Measurements from ENCODE around the gene KDM4C.

Gene KDM4C

DNA sequence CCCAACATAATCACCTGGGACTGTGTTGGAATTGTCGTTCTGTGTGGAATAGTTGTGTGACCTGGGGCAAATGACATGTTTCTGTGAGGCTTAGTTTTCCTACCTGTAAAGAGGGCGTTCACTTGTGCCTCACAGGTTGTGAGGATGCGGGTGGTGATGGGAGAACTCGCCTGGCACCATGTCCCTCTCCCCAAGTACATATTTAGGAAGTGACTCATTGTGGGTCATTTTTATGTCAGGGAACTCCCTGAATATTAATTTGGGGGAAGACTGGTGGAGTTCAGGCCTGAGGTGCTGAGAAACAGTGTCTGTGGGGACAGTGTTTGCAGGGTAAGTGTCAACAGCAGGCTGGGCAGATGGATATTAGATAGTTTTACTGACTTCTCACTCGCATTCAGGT, 144.7 kb downstream of the KDM4C start:
- TF ChIP-seq EP300 (IDR thresholded peaks at IDR 0.05; ENCODE audit: borderline replicate concordance) (no peak), EGR1 (IDR thresholded peaks at IDR 0.05) (no peak), ZBTB7A (IDR thresholded peaks at IDR 0.05; ENCODE audit: low read depth) (no peak), TEAD4 (IDR thresholded peaks at IDR 0.05) (no peak), NFIC (IDR thresholded peaks at IDR 0.05) (no peak), REST (IDR thresholded peaks at IDR 0.05; ENCODE audit: low read depth) (no peak), CEBPB (IDR thresholded peaks at IDR 0.05) (no peak), FOXM1 (IDR thresholded peaks at IDR 0.05; ENCODE audit: borderline replicate concordance, low read depth) (no peak), MAX (IDR thresholded peaks at IDR 0.05) (no peak), YY1 (IDR thresholded peaks at IDR 0.05; ENCODE audit: low read depth) (no peak), TCF12 (IDR thresholded peaks at IDR 0.05; ENCODE audit: low read depth) (no peak), CREB1 (IDR thresholded peaks at IDR 0.05; ENCODE audit: low read depth) (no peak), TAF1 (IDR thresholded peaks at IDR 0.05; ENCODE audit: low read depth) (no peak), RAD21 (IDR thresholded peaks at IDR 0.05; ENCODE audit: low read depth) (no peak)
- TF ChIP-seq, protein P1, sequence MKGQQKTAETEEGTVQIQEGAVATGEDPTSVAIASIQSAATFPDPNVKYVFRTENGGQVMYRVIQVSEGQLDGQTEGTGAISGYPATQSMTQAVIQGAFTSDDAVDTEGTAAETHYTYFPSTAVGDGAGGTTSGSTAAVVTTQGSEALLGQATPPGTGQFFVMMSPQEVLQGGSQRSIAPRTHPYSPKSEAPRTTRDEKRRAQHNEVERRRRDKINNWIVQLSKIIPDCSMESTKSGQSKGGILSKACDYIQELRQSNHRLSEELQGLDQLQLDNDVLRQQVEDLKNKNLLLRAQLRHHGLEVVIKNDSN (IDR thresholded peaks at IDR 0.05): no peak

- no peak for TF ChIP-seq REST (IDR thresholded peaks at IDR 0.05; ENCODE audit: low read depth)
- TF ChIP-seq, protein P1 (IDR thresholded peaks at IDR 0.05): no peak
- no peak for TF ChIP-seq TEAD4 (IDR thresholded peaks at IDR 0.05)
Measured at GRCh38 chr9:6904371-6904770, 146.6 kb downstream of the KDM4C start.

GRCh38 chr9:6905850-6906375, 148.1 kb downstream of the KDM4C start:
- TF ChIP-seq NFIC (IDR thresholded peaks at IDR 0.05) (no peak), CEBPB (IDR thresholded peaks at IDR 0.05) (no peak), FOXM1 (IDR thresholded peaks at IDR 0.05; ENCODE audit: borderline replicate concordance, low read depth) (no peak), TCF12 (IDR thresholded peaks at IDR 0.05; ENCODE audit: low read depth) (no peak), CREB1 (IDR thresholded peaks at IDR 0.05; ENCODE audit: low read depth) (no peak), TEAD4 (IDR thresholded peaks at IDR 0.05) (no peak), ZBTB7A (IDR thresholded peaks at IDR 0.05; ENCODE audit: low read depth) (no peak), TAF1 (IDR thresholded peaks at IDR 0.05; ENCODE audit: low read depth) (no peak), REST (IDR thresholded peaks at IDR 0.05; ENCODE audit: low read depth) (no peak), MAX (IDR thresholded peaks at IDR 0.05) (no peak), YY1 (IDR thresholded peaks at IDR 0.05; ENCODE audit: low read depth) (no peak)
- TF ChIP-seq, protein P1 (IDR thresholded peaks at IDR 0.05): no peak

DNA sequence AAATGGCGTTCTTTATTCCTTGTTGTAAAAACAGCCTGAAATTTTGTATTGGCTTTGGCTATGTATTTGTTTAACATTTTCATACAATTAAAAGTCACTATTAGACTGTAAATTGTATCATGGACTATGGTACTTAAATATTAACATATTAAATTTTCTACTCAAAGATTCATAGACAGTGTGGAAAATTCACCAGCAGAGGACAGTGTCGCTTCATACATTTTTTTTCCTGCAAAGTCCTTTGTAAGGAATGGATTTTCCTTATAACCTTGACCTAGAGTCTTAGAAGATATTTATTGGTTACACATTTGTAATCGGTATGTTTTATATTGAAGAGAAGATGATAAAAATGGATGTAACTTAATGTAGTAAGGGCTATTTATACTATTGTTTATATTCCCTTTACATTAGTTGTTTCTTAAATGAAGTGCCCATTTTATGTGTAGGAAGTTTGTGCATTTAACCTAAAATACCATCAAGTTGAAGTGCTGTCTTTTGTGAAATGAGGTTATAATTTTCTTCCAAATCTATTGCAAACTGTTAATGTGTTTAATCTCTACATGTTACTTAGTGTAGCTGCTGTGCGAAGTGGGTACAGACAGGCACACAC, 150.1 kb downstream of the KDM4C start:
- TF ChIP-seq NFIC (IDR thresholded peaks at IDR 0.05) (no peak), RAD21 (IDR thresholded peaks at IDR 0.05; ENCODE audit: low read depth) (peak; percentile 60)
